KMS-11 (cell line): ENCODE data around the gene NISCH.

ENCODE experiments used
- H2AFZ ChIP-seq: fragments of 200-600 bp; sonication (generic); 2 replicates; pipeline ENCODE4 v1.6.1; 2016; ENCODE audit warnings: antibody characterized with exemption, mixed run types, low read depth
- H3K27ac ChIP-seq: fragments of 200-600 bp; sonication (generic); 2 replicates; pipeline ENCODE4 v1.6.1; 2016; ENCODE audit warnings: mild to moderate bottlenecking, mixed run types
- H3K27me3 ChIP-seq: fragments of 200-600 bp; sonication (generic); 2 replicates; pipeline ENCODE4 v1.6.1; 2017; ENCODE audit warnings: mild to moderate bottlenecking, low read depth, mixed run types, moderate library complexity; ENCODE audit not compliant: insufficient read depth
- H3K36me3 ChIP-seq: fragments of 200-600 bp; sonication (generic); 2 replicates; pipeline ENCODE4 v1.6.1; 2017; ENCODE audit warnings: mild to moderate bottlenecking, mixed run types; ENCODE audit not compliant: insufficient read depth
- H3K4me1 ChIP-seq: fragments of 200-600 bp; sonication (generic); 2 replicates; pipeline ENCODE4 v1.6.1; 2016; ENCODE audit warnings: mild to moderate bottlenecking, low read depth, mixed run types; ENCODE audit not compliant: poor library complexity, severe bottlenecking
- H3K4me2 ChIP-seq: fragments of 200-600 bp; sonication (generic); 2 replicates; pipeline ENCODE4 v1.7.0; 2016; ENCODE audit warnings: mild to moderate bottlenecking, mixed run types
- H3K4me3 ChIP-seq: fragments of 200-600 bp; sonication (generic); IDR thresholded peaks from 2 replicates; pipeline ENCODE4 v1.6.1; 2017; ENCODE audit warnings: low read depth, low read length, mixed read lengths; ENCODE audit not compliant: insufficient read depth
- H3K79me2 ChIP-seq: fragments of 200-600 bp; sonication (generic); 2 replicates; pipeline ENCODE4 v1.6.1; 2016; ENCODE audit warnings: low read depth, mixed run types; ENCODE audit not compliant: insufficient read depth
- H3K9ac ChIP-seq: fragments of 200-600 bp; sonication (generic); 2 replicates; pipeline ENCODE4 v1.6.1; 2016; ENCODE audit warnings: mild to moderate bottlenecking, mixed run types
- H4K20me1 ChIP-seq: fragments of 200-600 bp; sonication (generic); 2 replicates; pipeline ENCODE4 v1.6.1; 2016; ENCODE audit warnings: mild to moderate bottlenecking, mixed run types; ENCODE audit not compliant: insufficient read depth
- TF ChIP-seq, protein P1 (sequence below): fragments of 200-600 bp; sonication (generic); conservative IDR thresholded peaks from 2 replicates; pipeline ENCODE4 v1.6.1; 2017; ENCODE audit warnings: low read depth, mild to moderate bottlenecking, antibody characterized with exemption, low read length, moderate library complexity, mixed read lengths

Gene NISCH

DNA sequence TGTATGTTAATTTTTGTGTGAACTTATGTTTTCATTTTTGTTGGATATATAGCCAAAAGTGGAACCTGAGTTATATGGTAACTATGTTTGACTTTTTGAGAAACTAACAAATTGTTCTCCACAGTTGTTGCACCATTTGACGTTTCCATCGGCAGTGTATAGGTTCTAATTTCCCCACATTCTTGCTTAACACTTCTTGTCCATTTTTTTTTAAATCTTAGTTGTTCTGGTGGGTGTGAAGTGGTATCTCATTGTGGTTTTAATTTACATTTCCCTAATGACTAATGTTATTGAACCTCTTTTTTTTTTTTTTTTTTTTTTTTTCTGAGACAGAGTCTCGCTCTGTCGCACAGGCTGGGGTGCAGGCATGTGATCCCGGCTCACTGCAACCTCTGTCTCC lies 8.0 kb downstream of the NISCH start:
- H3K4me3 ChIP-seq, result no peak overlapping the region
- H2AFZ ChIP-seq, result no peak overlapping the region
- H3K79me2 ChIP-seq, result no peaks in the 10 kb centered on the region
- H3K4me2 ChIP-seq, result no peak overlapping the region
- H3K27ac ChIP-seq, result no peak overlapping the region
- H3K9ac ChIP-seq, result no peak overlapping the region
- no peaks in the 10 kb centered on the region for H4K20me1 ChIP-seq
- TF ChIP-seq, protein P1, sequence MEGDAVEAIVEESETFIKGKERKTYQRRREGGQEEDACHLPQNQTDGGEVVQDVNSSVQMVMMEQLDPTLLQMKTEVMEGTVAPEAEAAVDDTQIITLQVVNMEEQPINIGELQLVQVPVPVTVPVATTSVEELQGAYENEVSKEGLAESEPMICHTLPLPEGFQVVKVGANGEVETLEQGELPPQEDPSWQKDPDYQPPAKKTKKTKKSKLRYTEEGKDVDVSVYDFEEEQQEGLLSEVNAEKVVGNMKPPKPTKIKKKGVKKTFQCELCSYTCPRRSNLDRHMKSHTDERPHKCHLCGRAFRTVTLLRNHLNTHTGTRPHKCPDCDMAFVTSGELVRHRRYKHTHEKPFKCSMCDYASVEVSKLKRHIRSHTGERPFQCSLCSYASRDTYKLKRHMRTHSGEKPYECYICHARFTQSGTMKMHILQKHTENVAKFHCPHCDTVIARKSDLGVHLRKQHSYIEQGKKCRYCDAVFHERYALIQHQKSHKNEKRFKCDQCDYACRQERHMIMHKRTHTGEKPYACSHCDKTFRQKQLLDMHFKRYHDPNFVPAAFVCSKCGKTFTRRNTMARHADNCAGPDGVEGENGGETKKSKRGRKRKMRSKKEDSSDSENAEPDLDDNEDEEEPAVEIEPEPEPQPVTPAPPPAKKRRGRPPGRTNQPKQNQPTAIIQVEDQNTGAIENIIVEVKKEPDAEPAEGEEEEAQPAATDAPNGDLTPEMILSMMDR, result no peak
- no peaks in the 10 kb centered on the region for H3K27me3 ChIP-seq
- H3K36me3 ChIP-seq, result no peaks in the 10 kb centered on the region
- H3K4me1 ChIP-seq, result peaks cover 8% of the 10 kb centered on the region

DNA sequence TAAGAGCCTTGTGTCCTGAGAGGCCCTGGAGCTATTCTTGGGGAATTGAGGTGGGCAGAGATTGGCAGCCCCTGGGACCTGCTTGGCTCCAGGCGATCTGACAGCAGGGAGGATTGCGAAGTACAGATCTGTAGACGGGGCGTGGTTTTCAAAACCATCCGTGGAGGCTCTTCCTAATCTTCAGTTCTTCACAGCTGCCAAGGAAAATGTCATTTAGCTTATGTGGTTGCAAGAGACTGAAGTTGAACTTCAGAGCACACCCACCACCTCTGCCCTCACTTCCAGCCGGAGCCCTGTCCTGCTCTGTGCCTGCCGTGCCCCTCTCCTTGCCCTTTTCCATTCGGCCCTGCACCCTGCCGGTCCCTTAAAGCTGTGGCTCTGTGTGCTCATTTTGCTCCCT lies 12.9 kb downstream of the NISCH start:
- H2AFZ ChIP-seq, result no peak overlapping the region
- peaks cover 22% of the 10 kb centered on the region for H3K4me1 ChIP-seq
- H3K4me2 ChIP-seq, result no peak overlapping the region
- H3K4me3 ChIP-seq, result no peak overlapping the region
- no peaks in the 10 kb centered on the region for H3K36me3 ChIP-seq
- no peaks in the 10 kb centered on the region for H3K79me2 ChIP-seq
- H3K27ac ChIP-seq, result peak overlapping the region; percentile 35; the same call in 1 of the 2 replicates
- TF ChIP-seq, protein P1, result no peak
- H3K27me3 ChIP-seq, result no peaks in the 10 kb centered on the region
- H4K20me1 ChIP-seq, result no peaks in the 10 kb centered on the region
- H3K9ac ChIP-seq, result no peak overlapping the region

DNA sequence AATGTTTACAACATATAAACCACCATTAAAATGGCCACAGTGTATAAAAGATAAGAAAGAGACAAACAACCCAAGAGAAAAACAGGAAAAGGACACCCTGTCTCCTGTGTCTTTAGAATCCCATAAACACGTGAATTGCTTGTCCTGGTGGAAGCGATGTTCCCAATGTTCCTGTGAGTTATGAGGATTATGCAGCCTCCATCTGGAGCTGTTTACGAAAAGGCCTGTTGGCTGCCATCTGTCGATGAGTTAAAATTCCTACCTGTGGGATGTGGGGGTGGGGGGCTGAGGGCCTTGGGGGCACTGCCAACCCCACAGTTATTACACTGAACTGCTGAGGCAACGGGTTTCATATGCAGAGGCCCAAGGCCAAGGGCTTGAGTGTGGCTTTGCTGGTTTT lies 13.6 kb downstream of the NISCH start:
- H3K27ac ChIP-seq, result peak overlapping the region; percentile 35; the same call in 1 of the 2 replicates
- H3K4me3 ChIP-seq, result no peak overlapping the region
- no peak overlapping the region for H3K9ac ChIP-seq
- H2AFZ ChIP-seq, result no peak overlapping the region
- TF ChIP-seq, protein P1, result no peak
- H3K79me2 ChIP-seq, result no peaks in the 10 kb centered on the region
- no peaks in the 10 kb centered on the region for H3K27me3 ChIP-seq
- H3K4me1 ChIP-seq, result peaks cover 22% of the 10 kb centered on the region
- no peaks in the 10 kb centered on the region for H3K36me3 ChIP-seq
- H3K4me2 ChIP-seq, result peak overlapping the region; percentile 13; the same call in 1 of the 2 replicates
- H4K20me1 ChIP-seq, result no peaks in the 10 kb centered on the region

DNA sequence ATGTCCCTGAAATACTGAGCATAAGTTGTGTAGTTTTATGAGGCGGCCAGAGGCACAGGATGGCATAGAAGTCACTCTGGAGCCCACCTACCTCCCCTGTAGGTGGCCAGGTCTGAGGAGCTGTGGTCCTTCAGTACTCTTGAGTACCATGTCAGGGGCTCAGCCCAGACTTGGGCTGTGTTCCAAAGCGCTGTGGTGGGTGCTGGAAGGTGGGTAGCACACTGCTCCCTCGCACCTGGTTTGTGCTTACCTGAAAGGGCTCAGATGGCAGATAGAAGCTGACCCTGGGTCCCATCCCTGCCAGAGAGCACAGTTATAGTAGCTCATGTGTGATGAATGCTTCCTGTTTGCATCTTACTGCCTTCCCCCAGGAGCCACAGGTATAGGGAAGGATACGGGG lies 15.5 kb downstream of the NISCH start:
- no peak overlapping the region for H3K4me3 ChIP-seq
- TF ChIP-seq, protein P1, result no peak
- no peaks in the 10 kb centered on the region for H3K36me3 ChIP-seq
- no peaks in the 10 kb centered on the region for H3K79me2 ChIP-seq
- no peak overlapping the region for H3K9ac ChIP-seq
- H2AFZ ChIP-seq, result no peak overlapping the region
- H3K4me2 ChIP-seq, result no peak overlapping the region
- no peaks in the 10 kb centered on the region for H4K20me1 ChIP-seq
- H3K27me3 ChIP-seq, result no peaks in the 10 kb centered on the region
- H3K27ac ChIP-seq, result no peak overlapping the region
- peaks cover 22% of the 10 kb centered on the region for H3K4me1 ChIP-seq
